ENCODE measurements around the gene RELB. TPM values are rescaled to one million over a fixed set of nuclear protein-coding genes. Genes with fewer than 3 reads are reported as not detected.

RELB gene
- total and polyA plus RNA-seq, 9 of the 15 experiments (the other 6 are each of a cell fraction or from before 2014, with no cell fraction given): 0.15 to 1.1 (median 0.28) TPM; not detected in 2

DNA sequence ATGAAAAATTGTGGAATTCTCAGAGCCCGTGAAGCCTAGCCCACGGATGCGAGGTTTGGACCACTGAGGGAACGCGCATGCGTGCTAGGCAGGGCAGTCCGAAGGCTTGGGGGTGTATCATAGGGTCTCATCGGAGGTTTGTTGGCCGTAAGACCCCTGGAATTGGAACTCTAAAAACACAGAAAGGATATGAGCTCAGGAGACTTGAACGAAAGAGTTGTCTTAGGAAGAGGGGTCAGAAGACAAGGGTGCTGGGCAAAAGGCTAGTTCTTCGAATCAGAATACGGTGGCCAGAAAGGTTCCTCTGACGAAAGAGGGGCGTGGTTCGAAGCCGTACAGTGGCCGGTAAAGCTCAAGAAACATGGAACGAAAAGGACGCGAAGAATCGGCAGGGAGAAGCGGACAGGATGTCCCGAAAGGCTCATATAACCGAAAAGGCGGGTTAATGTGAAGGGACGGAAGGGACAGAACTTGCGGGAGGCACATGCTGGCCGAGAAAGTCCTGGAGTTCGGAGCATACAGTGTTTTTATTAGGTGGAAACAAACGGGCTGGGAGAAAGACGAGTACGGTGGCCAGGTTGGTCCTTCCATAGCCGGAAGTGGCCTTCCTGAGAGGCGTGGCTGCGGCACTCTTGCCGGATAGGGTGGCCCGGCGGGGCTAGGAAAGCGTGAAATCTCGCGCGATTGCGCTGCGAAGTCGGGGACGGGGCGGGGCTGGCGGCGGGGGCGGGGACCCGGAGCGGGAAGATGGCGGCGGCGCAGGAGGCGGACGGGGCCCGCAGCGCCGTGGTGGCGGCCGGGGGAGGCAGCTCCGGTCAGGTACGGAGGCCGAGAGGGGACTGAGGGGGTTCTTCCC is 46.4 kb upstream of the RELB start, which contains the start of gene CLPTM1 (continued):
- TF ChIP-seq NR2C2 (CRISPR knock-in tag; IDR thresholded peaks at IDR 0.05) (peak; percentile 24), NR2C2 (tag; IDR thresholded peaks at IDR 0.05) (peak; percentile 76; the same call in 1 of the 2 replicates), SUPT5H (IDR thresholded peaks at IDR 0.05) (peak; percentile 97), GATAD2B (IDR thresholded peaks at IDR 0.05; ENCODE audit: borderline replicate concordance) (no peak), L3MBTL2 (IDR thresholded peaks at IDR 0.05) (peak; percentile 52), HDAC8 (tag; IDR thresholded peaks at IDR 0.05) (no peak), SIN3A (IDR thresholded peaks at IDR 0.05; ENCODE audit: borderline replicate concordance in 2 of 2, control insufficient read depth in 1 of 2, low read depth in 2 of 2, low read length in 2 of 2) (peak; percentile 63 to 91; a peak in 2 of 4 replicates), ZNF253 (CRISPR knock-in tag; conservative IDR thresholded peaks at IDR 0.05) (no peak), RBM25 (IDR thresholded peaks at IDR 0.05; ENCODE audit: low read depth, low read length, severe bottlenecking) (peak; percentile 40), ZNF830 (CRISPR knock-in tag; IDR thresholded peaks at IDR 0.05) (no peak)
- TF ChIP-seq, protein P1, sequence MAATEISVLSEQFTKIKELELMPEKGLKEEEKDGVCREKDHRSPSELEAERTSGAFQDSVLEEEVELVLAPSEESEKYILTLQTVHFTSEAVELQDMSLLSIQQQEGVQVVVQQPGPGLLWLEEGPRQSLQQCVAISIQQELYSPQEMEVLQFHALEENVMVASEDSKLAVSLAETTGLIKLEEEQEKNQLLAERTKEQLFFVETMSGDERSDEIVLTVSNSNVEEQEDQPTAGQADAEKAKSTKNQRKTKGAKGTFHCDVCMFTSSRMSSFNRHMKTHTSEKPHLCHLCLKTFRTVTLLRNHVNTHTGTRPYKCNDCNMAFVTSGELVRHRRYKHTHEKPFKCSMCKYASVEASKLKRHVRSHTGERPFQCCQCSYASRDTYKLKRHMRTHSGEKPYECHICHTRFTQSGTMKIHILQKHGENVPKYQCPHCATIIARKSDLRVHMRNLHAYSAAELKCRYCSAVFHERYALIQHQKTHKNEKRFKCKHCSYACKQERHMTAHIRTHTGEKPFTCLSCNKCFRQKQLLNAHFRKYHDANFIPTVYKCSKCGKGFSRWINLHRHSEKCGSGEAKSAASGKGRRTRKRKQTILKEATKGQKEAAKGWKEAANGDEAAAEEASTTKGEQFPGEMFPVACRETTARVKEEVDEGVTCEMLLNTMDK (IDR thresholded peaks at IDR 0.05; ENCODE audit: borderline replicate concordance, insufficient read depth, low read depth, low read length, poor library complexity, severe bottlenecking): peak; percentile 7
- TF ChIP-seq, protein P2, sequence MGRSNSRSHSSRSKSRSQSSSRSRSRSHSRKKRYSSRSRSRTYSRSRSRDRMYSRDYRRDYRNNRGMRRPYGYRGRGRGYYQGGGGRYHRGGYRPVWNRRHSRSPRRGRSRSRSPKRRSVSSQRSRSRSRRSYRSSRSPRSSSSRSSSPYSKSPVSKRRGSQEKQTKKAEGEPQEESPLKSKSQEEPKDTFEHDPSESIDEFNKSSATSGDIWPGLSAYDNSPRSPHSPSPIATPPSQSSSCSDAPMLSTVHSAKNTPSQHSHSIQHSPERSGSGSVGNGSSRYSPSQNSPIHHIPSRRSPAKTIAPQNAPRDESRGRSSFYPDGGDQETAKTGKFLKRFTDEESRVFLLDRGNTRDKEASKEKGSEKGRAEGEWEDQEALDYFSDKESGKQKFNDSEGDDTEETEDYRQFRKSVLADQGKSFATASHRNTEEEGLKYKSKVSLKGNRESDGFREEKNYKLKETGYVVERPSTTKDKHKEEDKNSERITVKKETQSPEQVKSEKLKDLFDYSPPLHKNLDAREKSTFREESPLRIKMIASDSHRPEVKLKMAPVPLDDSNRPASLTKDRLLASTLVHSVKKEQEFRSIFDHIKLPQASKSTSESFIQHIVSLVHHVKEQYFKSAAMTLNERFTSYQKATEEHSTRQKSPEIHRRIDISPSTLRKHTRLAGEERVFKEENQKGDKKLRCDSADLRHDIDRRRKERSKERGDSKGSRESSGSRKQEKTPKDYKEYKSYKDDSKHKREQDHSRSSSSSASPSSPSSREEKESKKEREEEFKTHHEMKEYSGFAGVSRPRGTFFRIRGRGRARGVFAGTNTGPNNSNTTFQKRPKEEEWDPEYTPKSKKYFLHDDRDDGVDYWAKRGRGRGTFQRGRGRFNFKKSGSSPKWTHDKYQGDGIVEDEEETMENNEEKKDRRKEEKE (IDR thresholded peaks at IDR 0.05; ENCODE audit: borderline replicate concordance in 1 of 2, control insufficient read depth in 1 of 2, low read depth in 2 of 2, low read length in 1 of 2): no peak
- TF ChIP-seq, protein P3, sequence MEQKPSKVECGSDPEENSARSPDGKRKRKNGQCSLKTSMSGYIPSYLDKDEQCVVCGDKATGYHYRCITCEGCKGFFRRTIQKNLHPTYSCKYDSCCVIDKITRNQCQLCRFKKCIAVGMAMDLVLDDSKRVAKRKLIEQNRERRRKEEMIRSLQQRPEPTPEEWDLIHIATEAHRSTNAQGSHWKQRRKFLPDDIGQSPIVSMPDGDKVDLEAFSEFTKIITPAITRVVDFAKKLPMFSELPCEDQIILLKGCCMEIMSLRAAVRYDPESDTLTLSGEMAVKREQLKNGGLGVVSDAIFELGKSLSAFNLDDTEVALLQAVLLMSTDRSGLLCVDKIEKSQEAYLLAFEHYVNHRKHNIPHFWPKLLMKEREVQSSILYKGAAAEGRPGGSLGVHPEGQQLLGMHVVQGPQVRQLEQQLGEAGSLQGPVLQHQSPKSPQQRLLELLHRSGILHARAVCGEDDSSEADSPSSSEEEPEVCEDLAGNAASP (IDR thresholded peaks at IDR 0.05): no peak
- TF ChIP-seq, protein P4, sequence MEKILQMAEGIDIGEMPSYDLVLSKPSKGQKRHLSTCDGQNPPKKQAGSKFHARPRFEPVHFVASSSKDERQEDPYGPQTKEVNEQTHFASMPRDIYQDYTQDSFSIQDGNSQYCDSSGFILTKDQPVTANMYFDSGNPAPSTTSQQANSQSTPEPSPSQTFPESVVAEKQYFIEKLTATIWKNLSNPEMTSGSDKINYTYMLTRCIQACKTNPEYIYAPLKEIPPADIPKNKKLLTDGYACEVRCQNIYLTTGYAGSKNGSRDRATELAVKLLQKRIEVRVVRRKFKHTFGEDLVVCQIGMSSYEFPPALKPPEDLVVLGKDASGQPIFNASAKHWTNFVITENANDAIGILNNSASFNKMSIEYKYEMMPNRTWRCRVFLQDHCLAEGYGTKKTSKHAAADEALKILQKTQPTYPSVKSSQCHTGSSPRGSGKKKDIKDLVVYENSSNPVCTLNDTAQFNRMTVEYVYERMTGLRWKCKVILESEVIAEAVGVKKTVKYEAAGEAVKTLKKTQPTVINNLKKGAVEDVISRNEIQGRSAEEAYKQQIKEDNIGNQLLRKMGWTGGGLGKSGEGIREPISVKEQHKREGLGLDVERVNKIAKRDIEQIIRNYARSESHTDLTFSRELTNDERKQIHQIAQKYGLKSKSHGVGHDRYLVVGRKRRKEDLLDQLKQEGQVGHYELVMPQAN (IDR thresholded peaks at IDR 0.05; ENCODE audit: borderline replicate concordance): peak; percentile 96
- TF ChIP-seq, protein P5, sequence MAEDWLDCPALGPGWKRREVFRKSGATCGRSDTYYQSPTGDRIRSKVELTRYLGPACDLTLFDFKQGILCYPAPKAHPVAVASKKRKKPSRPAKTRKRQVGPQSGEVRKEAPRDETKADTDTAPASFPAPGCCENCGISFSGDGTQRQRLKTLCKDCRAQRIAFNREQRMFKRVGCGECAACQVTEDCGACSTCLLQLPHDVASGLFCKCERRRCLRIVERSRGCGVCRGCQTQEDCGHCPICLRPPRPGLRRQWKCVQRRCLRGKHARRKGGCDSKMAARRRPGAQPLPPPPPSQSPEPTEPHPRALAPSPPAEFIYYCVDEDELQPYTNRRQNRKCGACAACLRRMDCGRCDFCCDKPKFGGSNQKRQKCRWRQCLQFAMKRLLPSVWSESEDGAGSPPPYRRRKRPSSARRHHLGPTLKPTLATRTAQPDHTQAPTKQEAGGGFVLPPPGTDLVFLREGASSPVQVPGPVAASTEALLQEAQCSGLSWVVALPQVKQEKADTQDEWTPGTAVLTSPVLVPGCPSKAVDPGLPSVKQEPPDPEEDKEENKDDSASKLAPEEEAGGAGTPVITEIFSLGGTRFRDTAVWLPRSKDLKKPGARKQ (CRISPR knock-in tag; IDR thresholded peaks at IDR 0.05): no peak

All from K562 (cell line).